Stimulated activated CD4-positive, alpha-beta T cell treated with anti-CD3 and anti-CD28 coated beads, Interleukin-2, amount 100 ng/mL, for 4 hours (primary cell): ENCODE data around the gene PARN.
"Not testable (repeated sequence)": the region's sequence is repeated elsewhere in the genome, so short reads cannot be mapped to it uniquely, and the experiment has no call there.

Source experiments
- DNase-seq: peaks from one replicate; pipeline ENCODE4 v3.0.0-alpha.2; 2020; ENCODE audit warnings: low read depth

PARN gene

GRCh38 chr16:14472357-14472756, 157.7 kb downstream of the PARN start:
- no peak for DNase-seq

- DNase-seq: no peak
Observed at GRCh38 chr16:14470788-14471187, 159.3 kb downstream of the PARN start.

GRCh38 chr16:14465799-14466198, 164.3 kb downstream of the PARN start:
- DNase-seq: no peak

GRCh38 chr16:14464796-14465195, 165.3 kb downstream of the PARN start:
- DNase-seq: no peak

- DNase-seq: no peak
Observed at GRCh38 chr16:14464192-14464591, 165.9 kb downstream of the PARN start.

GRCh38 chr16:14462811-14463210, 167.2 kb downstream of the PARN start:
- no peak for DNase-seq

GRCh38 chr16:14460726-14461125, 169.3 kb downstream of the PARN start:
- DNase-seq: no peak

GRCh38 chr16:14458576-14458975, 171.5 kb downstream of the PARN start:
- no peak for DNase-seq

GRCh38 chr16:14456793-14457481, 173.1 kb downstream of the PARN start:
- no peak for DNase-seq

- DNase-seq: no peak
Observed at GRCh38 chr16:14455573-14455972, 174.5 kb downstream of the PARN start.

- DNase-seq: no peak
Observed at GRCh38 chr16:14454391-14454790, 175.7 kb downstream of the PARN start.

- DNase-seq: no peak
Observed at GRCh38 chr16:14452066-14452465, 178.0 kb downstream of the PARN start.

- DNase-seq: no peak
Observed at GRCh38 chr16:14450846-14451245, 179.2 kb downstream of the PARN start.

GRCh38 chr16:14449790-14450480, 180.1 kb downstream of the PARN start:
- DNase-seq: no peak

- no peak for DNase-seq
Observed at GRCh38 chr16:14449334-14449733, 180.7 kb downstream of the PARN start.

GRCh38 chr16:14448879-14449278, 181.2 kb downstream of the PARN start:
- DNase-seq: no peak

GRCh38 chr16:14447783-14448182, 182.3 kb downstream of the PARN start:
- DNase-seq: no peak

GRCh38 chr16:14446796-14447195, 183.3 kb downstream of the PARN start:
- no peak for DNase-seq

- no peak for DNase-seq
Observed at GRCh38 chr16:14445937-14446715, 183.9 kb downstream of the PARN start.

- no peak for DNase-seq
Observed at GRCh38 chr16:14444979-14445810, 184.9 kb downstream of the PARN start.

- DNase-seq: not testable (repeated sequence)
Observed at GRCh38 chr16:14441533-14441932, 188.5 kb downstream of the PARN start.

- DNase-seq: no peak
Observed at GRCh38 chr16:14438256-14438655, 191.8 kb downstream of the PARN start.
